Endodermal cell (in vitro differentiated cells): ENCODE results near the gene BCDIN3D. TPM values are rescaled to one million over a fixed set of nuclear protein-coding genes. Genes with fewer than 3 reads are reported as not detected.

Experiments
- DNase-seq: peaks from one replicate; pipeline ENCODE4 v3.0.0-alpha.2; 2017
- H3K27ac ChIP-seq: 2 replicates; pipeline ENCODE4 v1.5.1; 2013; ENCODE audit warnings: mild to moderate bottlenecking, low read depth, low read length, moderate library complexity
- H3K27me3 ChIP-seq: 2 replicates; pipeline ENCODE4 v1.6.1; 2013; ENCODE audit warnings: mild to moderate bottlenecking, low read length, moderate library complexity; ENCODE audit not compliant: insufficient read depth, control insufficient read depth, poor library complexity, severe bottlenecking
- H3K36me3 ChIP-seq: 2 replicates; pipeline ENCODE4 v1.7.0; 2013; ENCODE audit warnings: mild to moderate bottlenecking, low read length, moderate library complexity; ENCODE audit not compliant: control insufficient read depth, insufficient read depth
- H3K4me1 ChIP-seq: one replicate; pipeline ENCODE4 v1.7.0; 2013; ENCODE audit warnings: low read length; ENCODE audit not compliant: control insufficient read depth, insufficient read depth
- H3K4me3 ChIP-seq: 2 replicates; pipeline ENCODE4 v1.5.1; 2013; ENCODE audit warnings: mild to moderate bottlenecking, low read length, moderate library complexity
- H3K9ac ChIP-seq: 2 replicates; pipeline ENCODE4 v1.6.1; 2013; ENCODE audit warnings: mild to moderate bottlenecking, low read length, moderate library complexity; ENCODE audit not compliant: poor library complexity, severe bottlenecking; ENCODE audit errors: extremely low read depth
- H3K9me3 ChIP-seq: 2 replicates; pipeline ENCODE4 v1.6.1; 2013; ENCODE audit warnings: mild to moderate bottlenecking, low read length, moderate library complexity; ENCODE audit not compliant: control insufficient read depth
- H3K27ac Mint-ChIP-seq: 2 replicates; pipeline ENCODE4 v1.8.0; 2020; ENCODE audit warnings: mixed read lengths
- H3K27me3 Mint-ChIP-seq: 2 replicates; pipeline ENCODE4 v1.8.0; 2021; ENCODE audit warnings: mild to moderate bottlenecking, mixed read lengths; ENCODE audit not compliant: insufficient read depth
- H3K36me3 Mint-ChIP-seq: 2 replicates; pipeline ENCODE4 v1.8.0; 2020; ENCODE audit warnings: low read depth, mixed read lengths
- H3K4me1 Mint-ChIP-seq: 2 replicates; pipeline ENCODE4 v1.8.0; 2020; ENCODE audit warnings: mixed read lengths
- H3K4me3 Mint-ChIP-seq: 2 replicates; pipeline ENCODE4 v1.8.0; 2020; ENCODE audit warnings: mild to moderate bottlenecking, moderate library complexity, mixed read lengths
- H3K9me3 Mint-ChIP-seq: 2 replicates; pipeline ENCODE4 v1.8.0; 2020; ENCODE audit warnings: mild to moderate bottlenecking, mixed read lengths
- CTCF ChIP-seq: fragments of 200-600 bp; sonication (generic); conservative IDR thresholded peaks from 2 replicates; pipeline ENCODE4 v1.5.0; 2021; ENCODE audit warnings: antibody characterized with exemption, mild to moderate bottlenecking
- WGBS, 2 experiments: methylation state at CpG; one replicate each; pipeline versions ENCODE4 v1.1.5 to v1.1.7; 2013; ENCODE audit warnings: missing lambda C conversion rate in 2 of 2, mixed read lengths in 1 of 2; ENCODE audit not compliant: insufficient coverage in 1 of 2, insufficient read length in 1 of 2; 5-methylcytosine and 5-hydroxymethylcytosine counted together
- total RNA-seq, 2 donors: library from RNA; stranded (reverse); fragmentation: NEBNext Ultra II Directional in 1 of 2; extraction: Animal tissue kit (Norgen Biotek cat#: 25700) in 1 of 2; gene quantifications; 2 replicates in 1 of 2; 3 replicates in 1 of 2; pipeline ENCODE4 v1.2.1, GENCODE V29; 2021

The BCDIN3D gene
- total RNA-seq, 2 donors from 2014 or later: 2.8 to 3.8 TPM

GRCh38 chr12:49871263-49871561 lies 28.3 kb upstream of the BCDIN3D start:
- Mint-ChIP-seq H3K4me3 (no peak overlapping the region), H3K9me3 (no peaks in the 10 kb centered on the region), H3K4me1 (peaks cover 5% of the 10 kb centered on the region), H3K27ac (no peak overlapping the region), H3K27me3 (peaks cover 14% of the 10 kb centered on the region), H3K36me3 (no peaks in the 10 kb centered on the region)
- H3K9ac ChIP-seq: no peak overlapping the region
- no peak overlapping the region for H3K27ac ChIP-seq
- 75 to 91% methylated on average over 1 to 4 of the region's 4 CpGs for WGBS, 2 experiments
- H3K9me3 ChIP-seq: no peaks in the 10 kb centered on the region
- DNase-seq: peak; percentile 45
- no peak overlapping the region for H3K4me3 ChIP-seq
- H3K4me1 ChIP-seq: no peaks in the 10 kb centered on the region
- no peaks in the 10 kb centered on the region for H3K36me3 ChIP-seq
- H3K27me3 ChIP-seq: no peaks in the 10 kb centered on the region
- no peak for TF ChIP-seq CTCF

GRCh38 chr12:49870501-49871262 lies 27.8 kb upstream of the BCDIN3D start:
- Mint-ChIP-seq H3K27me3 (peaks cover 14% of the 10 kb centered on the region), H3K9me3 (no peaks in the 10 kb centered on the region), H3K36me3 (no peaks in the 10 kb centered on the region), H3K27ac (no peak overlapping the region), H3K4me3 (no peak overlapping the region), H3K4me1 (peaks cover 5% of the 10 kb centered on the region)
- no peaks in the 10 kb centered on the region for H3K4me1 ChIP-seq
- no peak overlapping the region for H3K27ac ChIP-seq
- WGBS, 2 experiments: 92 to 93% methylated on average over 8 to 11 of the region's 11 CpGs
- H3K9ac ChIP-seq: no peak overlapping the region
- no peak for TF ChIP-seq CTCF
- no peaks in the 10 kb centered on the region for H3K27me3 ChIP-seq
- H3K4me3 ChIP-seq: no peak overlapping the region
- DNase-seq: peak; percentile 37
- H3K36me3 ChIP-seq: no peaks in the 10 kb centered on the region
- H3K9me3 ChIP-seq: no peaks in the 10 kb centered on the region

- TF ChIP-seq CTCF: no peak
- Mint-ChIP-seq H3K27ac (no peak overlapping the region), H3K36me3 (no peaks in the 10 kb centered on the region), H3K4me1 (peaks cover 5% of the 10 kb centered on the region), H3K27me3 (peaks cover 19% of the 10 kb centered on the region), H3K4me3 (no peak overlapping the region), H3K9me3 (no peaks in the 10 kb centered on the region)
- Histone ChIP-seq H3K4me3 (no peak overlapping the region), H3K4me1 (no peaks in the 10 kb centered on the region), H3K27ac (no peak overlapping the region), H3K27me3 (no peaks in the 10 kb centered on the region), H3K36me3 (no peaks in the 10 kb centered on the region), H3K9me3 (no peaks in the 10 kb centered on the region), H3K9ac (no peak overlapping the region)
- 93 to 97% methylated on average over 12 to 14 of the region's 14 CpGs for WGBS, 2 experiments
- DNase-seq: peak; percentile 43
These were observed 27.1 kb upstream of the BCDIN3D start for GRCh38 chr12:49869816-49870500.
